ENCODE data around the gene PROK2. TPM values are rescaled to one million over a fixed set of nuclear protein-coding genes. Genes with fewer than 3 reads are reported as not detected.

PROK2 gene
- total and polyA plus RNA-seq, 2 donors (not counting 1 experiment from before 2014, with no cell fraction given) = 0.06 TPM; not detected in 1

- no peak overlapping the region for H3K27ac Mint-ChIP-seq
- H3K36me3 ChIP-seq (replicated peaks in 1 of 2; ENCODE audit: control extremely low read depth in 1 of 2, control insufficient read depth in 1 of 2, extremely low read depth in 1 of 2, insufficient read depth in 2 of 2, low read length in 1 of 2) = no peaks in the 10 kb centered on the region
- 100% methylated on average over 1 of the region's 2 CpGs for WGBS (ENCODE audit: insufficient coverage)
- no peak overlapping the region for H3K4me3 Mint-ChIP-seq
- H3K4me1 ChIP-seq (ENCODE audit: control insufficient read depth in 2 of 2, insufficient read depth in 2 of 2, low read length in 2 of 2) = no peaks in the 10 kb centered on the region
- ChIA-PET CTCF (no interaction called here), POLR2A (no interaction called here)
- H3K27ac ChIP-seq (ENCODE audit: low read length in 2 of 2) = no peak overlapping the region
- H3K9me3 ChIP-seq (ENCODE audit: control extremely low read depth in 1 of 3, control insufficient read depth in 2 of 3, insufficient read depth in 1 of 3, low read length in 2 of 3) = no peaks in the 10 kb centered on the region
- peaks cover 21% of the 10 kb centered on the region for H3K27me3 Mint-ChIP-seq
- no peak overlapping the region for H3K9ac ChIP-seq (ENCODE audit: low read length)
- DNase-seq (no peak), ATAC-seq (ENCODE audit: low read depth) (no peak)
- TF ChIP-seq CTCF (IDR thresholded peaks at IDR 0.05) (no peak), EZH2 (IDR thresholded peaks at IDR 0.05; ENCODE audit: borderline replicate concordance, insufficient read depth, low read depth, low read length, poor library complexity, severe bottlenecking) (no peak)
- no peak overlapping the region for H3K4me3 ChIP-seq (ENCODE audit: control extremely low read depth in 1 of 5, extremely low read depth in 1 of 5, insufficient read depth in 1 of 5, low read depth in 2 of 5, low read length in 4 of 5)
- H3K4me1 Mint-ChIP-seq = no peaks in the 10 kb centered on the region
- no peak overlapping the region for H3K4me2 ChIP-seq (replicated peaks; ENCODE audit: low read depth, low read length, poor library complexity, severe bottlenecking)
- H2AFZ ChIP-seq (ENCODE audit: insufficient read depth, low read depth, low read length, poor library complexity, severe bottlenecking) = no peak overlapping the region
- peaks cover 0 to 16% (median 6%) of the 10 kb centered on the region in 4 experiments for H3K27me3 ChIP-seq (replicated peaks in 1 of 4; ENCODE audit: control extremely low read depth in 1 of 4, control insufficient read depth in 3 of 4, insufficient read depth in 4 of 4, low read length in 3 of 4)
- no peaks in the 10 kb centered on the region for H3K9me3 Mint-ChIP-seq (ENCODE audit: insufficient read depth)
- H4K20me1 ChIP-seq (ENCODE audit: control insufficient read depth, insufficient read depth, low read length, poor library complexity, severe bottlenecking) = no peaks in the 10 kb centered on the region
- intact Hi-C loops (cut with micrococcal nuclease) = no loop called here
- no peaks in the 10 kb centered on the region for H3K79me2 ChIP-seq (ENCODE audit: control insufficient read depth, insufficient read depth, low read length)
These were observed 20.7 kb upstream of the PROK2 start for GRCh38 chr3:71805691-71806090.

- ChIA-PET POLR2A (no interaction called here), CTCF (no interaction called here)
- H3K79me2 ChIP-seq (ENCODE audit: control insufficient read depth, insufficient read depth, low read length) = no peaks in the 10 kb centered on the region
- DNase-seq (no peak), ATAC-seq (ENCODE audit: low read depth) (no peak)
- peaks cover 24% of the 10 kb centered on the region for H3K27me3 Mint-ChIP-seq
- no peaks in the 10 kb centered on the region for H3K4me1 Mint-ChIP-seq
- H3K4me3 ChIP-seq (ENCODE audit: control extremely low read depth in 1 of 5, extremely low read depth in 1 of 5, insufficient read depth in 1 of 5, low read depth in 2 of 5, low read length in 4 of 5) = no peak overlapping the region
- no peak overlapping the region for H3K9ac ChIP-seq (ENCODE audit: low read length)
- intact Hi-C loops (cut with micrococcal nuclease) = no loop called here
- no peaks in the 10 kb centered on the region for H3K9me3 Mint-ChIP-seq (ENCODE audit: insufficient read depth)
- no peak overlapping the region for H3K27ac ChIP-seq (ENCODE audit: low read length in 2 of 2)
- H3K36me3 ChIP-seq (replicated peaks in 1 of 2; ENCODE audit: control extremely low read depth in 1 of 2, control insufficient read depth in 1 of 2, extremely low read depth in 1 of 2, insufficient read depth in 2 of 2, low read length in 1 of 2) = no peaks in the 10 kb centered on the region
- no peaks in the 10 kb centered on the region for H4K20me1 ChIP-seq (ENCODE audit: control insufficient read depth, insufficient read depth, low read length, poor library complexity, severe bottlenecking)
- TF ChIP-seq EZH2 (IDR thresholded peaks at IDR 0.05; ENCODE audit: borderline replicate concordance, insufficient read depth, low read depth, low read length, poor library complexity, severe bottlenecking) = no peak
- no peak for TF ChIP-seq CTCF (IDR thresholded peaks at IDR 0.05)
- 86% methylated on average over 1 of the region's 3 CpGs for WGBS (ENCODE audit: insufficient coverage)
- H2AFZ ChIP-seq (ENCODE audit: insufficient read depth, low read depth, low read length, poor library complexity, severe bottlenecking) = no peak overlapping the region
- H3K27me3 ChIP-seq (replicated peaks in 1 of 4; ENCODE audit: control extremely low read depth in 1 of 4, control insufficient read depth in 3 of 4, insufficient read depth in 4 of 4, low read length in 3 of 4) = peaks cover 0 to 16% (median 6%) of the 10 kb centered on the region in 4 experiments
- H3K4me3 Mint-ChIP-seq = no peak overlapping the region
- no peaks in the 10 kb centered on the region for H3K4me1 ChIP-seq (ENCODE audit: control insufficient read depth in 2 of 2, insufficient read depth in 2 of 2, low read length in 2 of 2)
- H3K27ac Mint-ChIP-seq = no peak overlapping the region
- H3K4me2 ChIP-seq (replicated peaks; ENCODE audit: low read depth, low read length, poor library complexity, severe bottlenecking) = no peak overlapping the region
- H3K9me3 ChIP-seq (ENCODE audit: control extremely low read depth in 1 of 3, control insufficient read depth in 2 of 3, insufficient read depth in 1 of 3, low read length in 2 of 3) = no peaks in the 10 kb centered on the region
These were observed 20.3 kb upstream of the PROK2 start for GRCh38 chr3:71805199-71805598.

All from B cell (primary cell).